A673 (cell line): ENCODE results near the gene CLSTN1.

Source experiments
- CTCF ChIP-seq: fragments of 300-800, 200-600 bp; sonication (generic); conservative IDR thresholded peaks from 2 replicates; pipeline ENCODE4 v1.5.1; 2017; ENCODE audit warnings: low read depth, mild to moderate bottlenecking, antibody characterized with exemption, low read length, moderate library complexity, mixed read lengths
- EZH2 ChIP-seq: fragments of 200-600 bp; sonication (generic); IDR thresholded peaks from 2 replicates; pipeline ENCODE4 v1.6.1; 2017; ENCODE audit warnings: borderline replicate concordance, low read depth, mild to moderate bottlenecking, mixed read lengths, antibody characterized with exemption, low read length; ENCODE audit not compliant: poor library complexity, severe bottlenecking

GRCh38 chr1:9710037-9710436 is 113.7 kb downstream of the CLSTN1 start:
- TF ChIP-seq CTCF (no peak), EZH2 (no peak)
